HG03565 (cell line): ENCODE results near the gene PLSCR4.
"Not testable (repeated sequence)": the region's sequence is repeated elsewhere in the genome, so short reads cannot be mapped to it uniquely, and the experiment has no call there.

Experiments
- ATAC-seq: cut with Tn5 transposase; IDR thresholded peaks from one replicate; pipeline ENCODE4 v1.9.1; 2021; ENCODE audit warnings: mild to moderate bottlenecking, moderate library complexity; ENCODE audit not compliant: unreplicated experiment

PLSCR4 gene

DNA sequence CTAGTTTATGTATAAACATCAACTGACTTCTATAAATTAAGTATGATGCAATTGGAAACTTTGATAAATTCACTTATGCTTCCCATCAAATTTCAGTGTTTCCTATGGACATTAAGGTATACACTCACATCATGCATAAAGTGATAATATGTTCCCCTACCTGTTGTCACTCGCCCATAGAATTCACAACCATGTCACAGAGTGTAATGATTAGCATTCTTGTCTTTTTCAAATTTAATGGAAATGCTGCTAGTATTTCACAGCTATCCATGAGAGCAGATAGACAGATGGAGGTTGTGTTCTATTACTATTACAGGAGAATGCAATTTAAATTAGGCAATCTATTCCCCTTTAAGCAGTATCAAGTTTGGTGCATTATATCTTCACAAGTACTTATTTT is 984 bp downstream of the PLSCR4 start:
- no peak for ATAC-seq

DNA sequence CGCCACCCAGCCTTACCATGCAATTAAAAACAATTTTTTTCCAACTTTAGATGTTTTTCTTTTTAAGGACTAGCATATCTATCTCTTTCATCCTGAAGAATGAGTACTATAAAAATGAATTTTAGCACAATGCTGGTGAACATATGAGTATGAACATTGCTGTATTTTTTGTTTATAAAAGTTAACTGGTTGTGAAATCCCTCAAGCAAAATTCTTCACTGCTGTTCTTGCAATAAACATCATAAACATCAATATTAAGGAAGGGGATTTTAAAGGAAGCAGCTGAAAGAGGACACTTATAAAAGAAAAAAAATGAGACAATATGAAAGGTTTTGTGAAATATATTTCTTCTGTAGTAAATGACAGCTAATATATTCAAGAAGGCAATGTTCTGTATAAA is 3.0 kb downstream of the PLSCR4 start:
- no peak for ATAC-seq

GRCh38 chr3:146246526-146246925 is 4.4 kb downstream of the PLSCR4 start:
- ATAC-seq = no peak

DNA sequence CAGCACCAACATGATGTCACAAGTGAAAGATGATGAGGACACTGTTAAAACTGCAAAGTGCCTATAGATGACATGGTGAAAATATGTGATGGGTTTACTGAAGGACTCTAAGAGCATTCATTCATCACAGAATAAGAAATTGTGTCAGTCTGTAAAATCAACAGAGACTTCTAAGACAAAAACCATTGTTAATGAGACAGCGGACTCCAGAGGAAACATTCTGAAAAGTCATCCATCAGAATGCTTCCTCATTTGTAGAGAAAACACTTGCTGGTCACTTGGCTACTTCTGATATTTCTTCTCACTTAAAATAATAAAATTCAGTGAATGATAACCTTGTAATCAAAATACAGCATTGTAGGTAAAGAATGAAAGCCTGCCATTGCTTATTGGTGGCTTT is 7.3 kb downstream of the PLSCR4 start:
- ATAC-seq = no peak

DNA sequence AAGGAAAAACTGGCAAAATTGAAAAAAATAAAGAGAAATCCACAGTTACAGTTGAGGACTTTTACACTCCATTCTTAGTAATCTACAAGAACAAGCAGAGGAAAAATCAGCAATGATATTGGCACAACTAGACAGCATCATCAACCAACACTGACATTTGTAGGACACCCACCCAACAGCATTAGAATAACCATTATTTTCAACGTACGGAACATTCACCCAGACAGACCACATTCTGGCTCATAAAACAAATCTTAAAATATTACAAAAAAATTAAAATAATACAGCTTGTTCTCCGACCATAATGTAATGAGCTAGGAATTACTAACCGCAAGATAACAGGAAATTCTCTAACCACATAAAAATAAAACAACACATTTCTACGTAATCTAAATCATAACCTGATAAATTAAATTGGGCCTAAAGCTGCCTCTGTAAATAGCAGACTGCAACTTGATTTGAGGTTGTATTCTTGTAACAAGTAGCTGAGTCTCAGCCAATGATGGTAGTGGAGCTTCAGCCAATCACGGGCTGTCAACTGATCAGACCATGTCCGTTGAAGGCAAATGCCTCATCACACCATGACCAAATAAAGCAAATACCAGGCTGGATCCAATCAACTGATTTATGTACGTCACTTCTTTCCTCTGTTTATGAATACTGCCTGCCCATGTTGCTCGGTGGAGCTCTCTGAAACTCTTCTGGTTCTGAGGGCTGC is 9.2 kb downstream of the PLSCR4 start:
- no peak for ATAC-seq

- ATAC-seq = no peak
These were observed 17.4 kb downstream of the PLSCR4 start for GRCh38 chr3:146233487-146233886.

DNA sequence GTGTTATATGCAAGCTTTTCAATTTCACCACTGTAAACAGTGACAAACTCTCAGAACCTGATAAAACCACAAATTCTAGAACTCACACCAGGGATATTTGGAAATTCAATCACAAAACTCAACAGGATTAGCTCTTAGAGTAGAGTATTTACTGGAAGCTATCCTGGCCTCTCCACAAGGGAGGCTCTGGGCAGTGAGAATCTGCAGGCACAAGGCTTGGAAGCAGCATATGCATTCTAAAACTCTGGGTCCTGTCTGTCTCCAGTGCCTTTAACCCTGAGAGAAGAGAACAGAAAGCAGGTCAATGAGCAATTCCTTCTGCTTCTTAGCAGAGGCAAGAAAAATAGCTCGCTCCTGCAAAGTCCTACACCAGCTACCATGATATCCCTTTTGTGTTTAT is 23.4 kb downstream of the PLSCR4 start:
- no peak for ATAC-seq

DNA sequence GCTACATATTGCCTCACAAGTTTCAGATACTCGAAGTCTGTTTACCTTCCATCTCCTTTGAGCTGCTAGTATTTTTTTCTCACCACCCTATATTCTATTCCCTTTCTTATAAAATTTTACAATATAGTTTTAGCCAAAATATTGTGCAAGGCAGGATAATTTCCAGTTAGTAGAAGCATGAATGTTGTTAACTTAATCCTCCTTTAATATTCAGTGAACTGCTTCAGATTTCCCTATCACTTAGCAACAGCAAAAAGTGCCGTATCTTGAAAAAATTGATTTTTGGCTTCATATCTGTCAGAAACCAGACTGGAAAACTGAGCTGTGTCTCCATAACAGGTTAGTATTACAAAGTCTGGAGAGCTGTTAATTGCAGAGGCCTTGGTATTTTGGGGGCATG is 24.0 kb downstream of the PLSCR4 start:
- ATAC-seq = no peak

DNA sequence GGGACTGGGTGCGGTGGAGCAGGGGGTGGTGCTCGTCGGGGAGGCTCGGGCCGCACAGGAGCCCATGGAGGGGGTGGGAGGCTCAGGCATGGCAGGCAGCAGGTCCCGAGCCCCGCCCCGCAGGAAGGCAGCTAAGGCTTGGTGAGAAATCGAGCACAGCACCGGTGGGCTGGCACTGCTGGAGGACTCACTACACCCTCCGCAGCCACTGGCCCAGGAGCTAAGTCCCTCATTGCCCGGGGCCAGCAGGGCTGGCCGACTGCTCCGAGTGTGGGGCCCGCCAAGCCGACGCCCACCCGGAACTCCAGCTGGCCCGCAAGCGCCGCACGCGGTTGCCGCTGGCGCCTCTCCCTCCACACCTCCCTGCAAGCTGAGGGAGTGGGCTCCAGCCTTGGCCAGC is 25.4 kb downstream of the PLSCR4 start:
- ATAC-seq = not testable (repeated sequence)

DNA sequence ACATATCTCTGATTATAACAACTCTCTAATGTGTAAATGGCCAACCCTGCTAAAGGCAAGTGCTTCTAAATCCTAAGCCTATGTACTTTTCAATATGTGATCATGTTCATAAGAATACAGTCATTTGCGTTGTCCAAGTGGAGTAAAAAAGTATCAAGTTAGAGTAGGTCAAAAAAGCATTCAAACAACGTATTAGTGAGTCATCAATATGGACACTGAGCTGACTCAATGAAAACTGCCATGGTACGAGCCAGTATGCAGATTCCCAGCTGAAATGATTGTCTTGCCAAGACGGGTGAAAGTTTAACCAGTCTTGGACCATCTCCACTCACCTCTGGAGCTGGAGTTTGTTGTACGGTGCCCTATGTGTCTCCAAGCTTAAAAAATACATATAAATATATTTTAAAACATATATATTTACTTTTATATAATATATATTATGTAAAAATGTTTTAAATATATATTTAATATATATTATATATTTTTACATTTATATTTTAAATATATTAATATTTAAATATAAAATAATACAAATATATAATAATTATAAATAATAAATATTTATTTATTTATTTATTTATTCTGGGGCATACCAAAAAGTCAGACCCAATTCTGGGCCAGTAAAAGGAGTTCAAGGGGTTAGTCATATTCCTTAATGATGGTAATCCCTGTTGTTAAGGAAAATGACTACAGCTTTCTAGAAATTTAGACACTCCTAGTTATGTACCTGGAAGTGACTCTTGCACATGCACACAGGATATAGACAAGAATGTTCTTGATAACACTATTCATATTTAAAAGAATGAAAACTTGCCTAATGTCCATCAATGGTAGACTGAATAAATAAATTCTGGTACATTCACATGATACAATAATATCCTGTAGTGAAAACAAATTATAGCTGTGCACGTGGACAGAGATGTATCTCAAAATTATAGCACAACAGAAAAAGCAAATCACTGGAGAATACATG is 27.2 kb downstream of the PLSCR4 start:
- ATAC-seq = no peak

- no peak for ATAC-seq
These were observed 28.5 kb downstream of the PLSCR4 start for GRCh38 chr3:146222204-146223046.

GRCh38 chr3:146221276-146221675 is 29.6 kb downstream of the PLSCR4 start:
- no peak for ATAC-seq

DNA sequence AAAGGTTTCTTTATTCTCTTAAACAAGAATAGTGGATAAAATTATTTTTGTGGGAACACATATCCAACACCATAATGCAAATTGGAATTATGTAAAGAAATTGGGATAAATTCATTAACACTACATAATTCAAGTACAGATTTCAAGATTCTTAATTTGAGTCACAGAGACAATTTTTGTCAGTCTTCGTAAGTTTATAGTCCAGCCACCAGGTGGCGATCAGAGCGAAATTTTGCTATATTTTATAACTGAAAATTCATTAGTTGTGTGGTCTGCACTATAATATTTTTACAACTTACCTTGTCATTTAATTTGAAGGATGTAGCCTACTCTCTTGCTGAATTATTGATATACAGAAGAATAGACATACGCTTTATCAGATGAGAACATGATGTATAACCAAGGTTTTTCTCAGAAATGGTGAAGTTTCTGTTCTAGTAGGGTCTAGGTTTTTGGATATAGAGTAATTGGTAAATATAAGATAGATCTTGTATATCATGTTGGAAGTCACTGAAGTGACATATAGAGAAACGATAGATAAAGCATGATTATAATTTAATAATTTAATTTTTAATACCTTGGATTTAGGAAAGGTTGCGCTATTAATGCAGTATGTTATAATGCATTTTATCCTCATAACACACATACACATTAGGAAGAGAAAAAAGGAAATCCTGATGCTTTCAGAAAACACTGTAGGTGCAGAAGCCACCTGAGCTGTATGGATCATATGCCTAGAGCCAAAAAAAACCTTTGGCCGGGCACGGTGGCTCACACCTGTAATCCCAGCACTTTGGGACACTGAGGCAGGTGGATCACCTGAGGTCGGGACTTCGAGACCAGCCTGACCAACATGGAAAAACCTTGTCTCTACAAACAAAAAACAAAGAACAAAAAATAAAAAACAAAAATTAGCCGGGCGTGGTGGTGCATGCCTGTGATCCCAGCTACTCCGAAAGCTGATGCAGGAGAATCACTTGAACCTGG is 31.7 kb downstream of the PLSCR4 start:
- ATAC-seq = peak; percentile 59

DNA sequence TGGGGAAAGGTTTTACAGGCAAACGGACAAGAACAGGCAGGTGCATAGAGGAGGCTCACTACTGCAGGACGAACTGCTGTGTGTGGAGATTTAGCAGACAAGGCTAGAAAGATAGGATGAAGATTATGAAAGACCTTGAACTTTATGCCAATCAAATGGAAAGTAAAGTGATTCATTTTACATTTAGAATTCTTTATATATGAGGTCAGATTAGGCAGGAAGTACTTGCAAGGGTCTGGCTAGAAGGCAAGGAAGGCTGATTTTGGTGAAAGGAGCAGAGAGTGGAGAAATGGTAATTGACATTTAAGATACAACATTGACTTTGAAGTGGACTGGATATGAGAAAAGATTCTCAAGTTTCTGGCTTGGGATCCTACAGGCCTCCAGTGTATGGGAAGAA is 33.6 kb downstream of the PLSCR4 start:
- no peak for ATAC-seq

DNA sequence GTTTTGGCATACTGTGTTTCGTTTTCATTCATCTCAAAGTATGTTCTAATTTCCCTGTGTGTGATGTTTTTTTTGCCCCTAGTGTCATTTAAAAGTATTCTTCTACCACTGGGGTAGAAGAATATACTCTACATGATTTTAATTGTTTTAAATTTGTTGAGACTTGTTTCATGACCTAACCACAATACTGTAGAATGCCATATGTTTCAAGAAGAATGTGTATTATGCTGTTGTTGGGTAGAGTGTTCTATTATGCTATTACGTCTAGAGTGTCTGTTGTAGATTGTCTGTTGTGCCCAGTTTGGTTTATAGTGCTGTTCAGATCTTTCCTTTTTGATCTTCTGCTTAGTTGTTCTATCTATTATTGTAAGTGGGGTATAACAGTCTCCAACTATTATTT is 36.4 kb downstream of the PLSCR4 start:
- ATAC-seq = no peak

DNA sequence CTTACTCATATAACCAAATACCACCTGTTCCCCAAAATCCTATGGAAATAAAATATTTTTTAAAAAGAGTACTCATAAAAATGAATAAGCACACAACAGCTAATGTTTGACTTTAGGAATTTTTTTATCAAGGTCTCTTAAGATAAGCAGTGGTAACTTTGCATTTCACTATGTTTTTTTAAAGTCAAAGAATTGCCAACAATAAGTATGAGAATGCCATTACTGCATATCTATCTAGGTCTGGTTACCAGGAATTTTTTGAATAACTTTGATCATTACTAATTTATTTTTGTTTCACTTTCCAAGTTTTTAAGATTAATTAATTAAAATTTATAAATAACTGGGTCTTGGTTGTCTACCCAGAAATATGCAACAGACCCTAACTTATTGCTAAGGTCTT is 41.5 kb downstream of the PLSCR4 start:
- no peak for ATAC-seq

- ATAC-seq = no peak
These were observed 47.1 kb downstream of the PLSCR4 start for GRCh38 chr3:146203776-146204175.

DNA sequence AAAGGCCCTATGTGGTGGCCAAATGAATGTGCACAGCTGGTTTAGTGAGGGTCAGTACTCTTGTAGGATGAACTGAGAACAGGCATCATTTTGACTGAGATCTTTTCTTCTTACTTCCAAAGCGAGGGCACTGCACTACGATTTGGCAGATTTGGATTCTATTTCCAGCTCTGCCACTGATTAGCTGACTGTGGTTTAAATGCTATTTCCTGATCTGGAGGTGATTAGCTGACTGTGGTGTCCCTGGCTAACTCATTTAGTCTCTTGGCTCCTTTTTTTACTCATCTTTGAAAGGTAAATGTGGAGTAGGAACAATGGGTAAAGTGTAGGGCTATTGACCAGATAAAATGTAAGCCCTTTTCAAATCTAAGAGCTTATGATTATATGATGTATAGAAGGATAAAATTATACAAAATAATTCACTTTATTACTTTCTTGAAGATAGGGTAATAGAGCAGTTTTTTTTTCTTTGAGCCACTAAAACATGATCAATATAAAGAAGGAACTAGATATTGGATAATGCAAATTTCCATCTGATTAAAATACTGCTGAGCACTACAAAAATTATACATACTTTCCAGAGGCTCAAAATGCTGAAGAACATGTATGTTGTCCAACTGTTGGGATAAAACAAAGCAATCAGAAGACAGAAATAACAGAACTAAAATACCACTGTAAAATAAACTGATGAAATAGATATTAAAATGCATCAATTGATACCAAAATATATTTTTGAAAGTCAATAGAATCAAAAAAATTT is 50.3 kb downstream of the PLSCR4 start:
- ATAC-seq = no peak

- no peak for ATAC-seq
These were observed 51.1 kb downstream of the PLSCR4 start for GRCh38 chr3:146199762-146200161.
